GM23338 (cell line): Measurements from ENCODE around the gene MAP7D3. TPM values are rescaled to one million over a fixed set of nuclear protein-coding genes. Genes with fewer than 3 reads are reported as not detected.

Experiments
- ATAC-seq: fragments of 200-7000 bp; cut with Tn5 transposase; 3 replicates; pipeline ENCODE4 v1.9.1; 2020
- DNase-seq: peaks from one replicate; pipeline ENCODE4 v3.0.0-alpha.2; 2015; ENCODE audit warnings: low spot score
- H2AFZ ChIP-seq: fragments of 200-600 bp; sonication (generic); 2 replicates; pipeline ENCODE4 v1.8.0; 2016; ENCODE audit warnings: antibody characterized with exemption, mild to moderate bottlenecking, moderate library complexity
- H3F3A ChIP-seq: fragments of 200-600 bp; sonication (generic); replicated peaks from 2 replicates; pipeline ENCODE4 v1.8.0; 2017; ENCODE audit warnings: antibody characterized with exemption, mixed run types, low read depth
- H3K27ac ChIP-seq: fragments of 200-600 bp; sonication (generic); 2 replicates; pipeline ENCODE4 v1.6.1; 2016; ENCODE audit warnings: low read depth
- H3K27me3 ChIP-seq: fragments of 200-600 bp; sonication (generic); 2 replicates; pipeline ENCODE4 v1.8.0; 2016; ENCODE audit warnings: mild to moderate bottlenecking, mixed run types, moderate library complexity; ENCODE audit not compliant: insufficient read depth
- H3K36me3 ChIP-seq: fragments of 200-600 bp; sonication (generic); 2 replicates; pipeline ENCODE4 v1.8.0; 2016; ENCODE audit warnings: mild to moderate bottlenecking; ENCODE audit not compliant: insufficient read depth
- H3K4me1 ChIP-seq: fragments of 200-600 bp; sonication (generic); 2 replicates; pipeline ENCODE4 v1.8.0; 2016; ENCODE audit warnings: mild to moderate bottlenecking, moderate library complexity; ENCODE audit not compliant: insufficient read depth
- H3K4me2 ChIP-seq: fragments of 200-600 bp; sonication (generic); 2 replicates; pipeline ENCODE4 v1.7.1; 2017; ENCODE audit warnings: mixed run types
- H3K4me3 ChIP-seq: fragments of 200-600 bp; sonication (generic); 2 replicates; pipeline ENCODE4 v1.6.1; 2016; ENCODE audit warnings: mixed run types
- H3K79me2 ChIP-seq: fragments of 200-600 bp; sonication (generic); replicated peaks from 2 replicates; pipeline ENCODE4 v1.8.0; 2017; ENCODE audit warnings: mild to moderate bottlenecking; ENCODE audit not compliant: insufficient read depth
- H3K9me2 ChIP-seq: fragments of 200-600 bp; sonication (generic); 2 replicates; pipeline ENCODE4 v1.8.0; 2017; ENCODE audit not compliant: insufficient read depth
- H4K20me1 ChIP-seq: fragments of 200-600 bp; sonication (generic); replicated peaks from 2 replicates; pipeline ENCODE4 v1.8.0; 2017; ENCODE audit warnings: mild to moderate bottlenecking; ENCODE audit not compliant: insufficient read depth
- H3K27ac Mint-ChIP-seq: 2 replicates; pipeline ENCODE4 v1.8.0; 2020; ENCODE audit warnings: inconsistent platforms, mild to moderate bottlenecking, moderate library complexity, mixed read lengths
- H3K27me3 Mint-ChIP-seq: 3 replicates; pipeline ENCODE4 v1.8.0; 2022; ENCODE audit warnings: low read depth, mild to moderate bottlenecking, moderate library complexity, mixed read lengths, inconsistent platforms; ENCODE audit not compliant: insufficient read depth, poor library complexity
- H3K36me3 Mint-ChIP-seq: 3 replicates; pipeline ENCODE4 v1.8.0; 2021; ENCODE audit warnings: low read depth, mild to moderate bottlenecking, inconsistent platforms, moderate library complexity, mixed read lengths
- H3K4me1 Mint-ChIP-seq: 3 replicates; pipeline ENCODE4 v1.8.0; 2020; ENCODE audit warnings: mild to moderate bottlenecking, inconsistent platforms, mixed read lengths
- H3K4me3 Mint-ChIP-seq: 3 replicates; pipeline ENCODE4 v1.8.0; 2021; ENCODE audit warnings: moderate library complexity, mild to moderate bottlenecking, inconsistent platforms, mixed read lengths
- H3K9me3 Mint-ChIP-seq: 3 replicates; pipeline ENCODE4 v1.8.0; 2020; ENCODE audit warnings: moderate library complexity, mild to moderate bottlenecking, inconsistent platforms, mixed read lengths
- CREB1 ChIP-seq: fragments of 250-450 bp; sonication (Bioruptor Pico); IDR thresholded peaks from 2 replicates; pipeline ENCODE4 v1.5.0; 2020; ENCODE audit warnings: low read depth, mild to moderate bottlenecking, moderate library complexity
- CTCF ChIP-seq, 2 experiments: fragments of 200-600 bp in 1 of 2; sonication (generic) in 1 of 2; conservative IDR thresholded peaks; 2 replicates each; pipeline versions ENCODE4 v1.5.1 to v1.6.1; 2016 to 2017; ENCODE audit warnings: antibody characterized with exemption in 2 of 2, low read depth in 2 of 2, mild to moderate bottlenecking in 2 of 2, moderate library complexity in 1 of 2
- EZH2 ChIP-seq: fragments of 200-600 bp; sonication (generic); IDR thresholded peaks from one replicate; pipeline ENCODE4 v1.8.0; 2017; ENCODE audit warnings: antibody characterized with exemption, mild to moderate bottlenecking, low read depth; ENCODE audit not compliant: unreplicated experiment
- EZH2phosphoT487 ChIP-seq: fragments of 200-600 bp; sonication (generic); IDR thresholded peaks from one replicate; pipeline ENCODE4 v1.8.1; 2018; ENCODE audit warnings: antibody characterized with exemption; ENCODE audit not compliant: unreplicated experiment
- JUNB ChIP-seq: IDR thresholded peaks from one replicate; pipeline ENCODE4 v1.6.1; 2016; ENCODE audit warnings: antibody characterized with exemption; ENCODE audit not compliant: unreplicated experiment
- NANOG ChIP-seq: IDR thresholded peaks from 2 replicates; pipeline ENCODE4 v1.6.1; 2016; ENCODE audit warnings: antibody characterized with exemption, borderline replicate concordance
- POLR2AphosphoS5 ChIP-seq: IDR thresholded peaks from 2 replicates; pipeline ENCODE4 v1.6.1; 2016; ENCODE audit warnings: antibody characterized with exemption, low read depth
- REST ChIP-seq: IDR thresholded peaks from one replicate; pipeline ENCODE4 v1.6.1; 2018; ENCODE audit warnings: antibody characterized with exemption; ENCODE audit not compliant: unreplicated experiment
- STAT1 ChIP-seq: IDR thresholded peaks from one replicate; pipeline ENCODE4 v1.6.1; 2016; ENCODE audit warnings: antibody characterized with exemption; ENCODE audit not compliant: unreplicated experiment
- ZNF114 ChIP-seq: fragments of 250-450 bp; sonication (Bioruptor Pico); IDR thresholded peaks from 2 replicates; pipeline ENCODE4 v1.5.0; 2020; ENCODE audit warnings: mild to moderate bottlenecking, moderate library complexity
- ZNF331 ChIP-seq: fragments of 250-450 bp; sonication (Bioruptor Pico); IDR thresholded peaks from 2 replicates; pipeline ENCODE4 v1.5.0; 2020; ENCODE audit warnings: low read depth, mild to moderate bottlenecking, moderate library complexity
- polyA plus RNA-seq: library from polyadenylated mRNA; unstranded; fragments of >200 nt; fragmentation: Nextera tagmentation; extraction: Ambion mirVana; gene quantifications from 2 replicates; pipeline ENCODE4 v1.2.1, GENCODE V29; 2016
- total RNA-seq: library from RNA; depleted of rRNA; stranded (reverse); fragments of >200 nt; shearing (Covaris generic); gene quantifications from 2 replicates; pipeline ENCODE4 v1.2.3, GENCODE V29; 2014
- TF ChIP-seq, protein P1 (sequence below): fragments of 250-450 bp; sonication (Bioruptor Pico); IDR thresholded peaks from 2 replicates; pipeline ENCODE4 v1.5.0; 2020; ENCODE audit warnings: mild to moderate bottlenecking, moderate library complexity
- TF ChIP-seq, protein P2 (sequence below): IDR thresholded peaks from 2 replicates; pipeline ENCODE4 v1.6.1; 2016; ENCODE audit warnings: antibody characterized with exemption

The MAP7D3 gene
- total and polyA plus RNA-seq, 2 experiments from 2014 or later: 14.5 to 33.4 TPM

DNA sequence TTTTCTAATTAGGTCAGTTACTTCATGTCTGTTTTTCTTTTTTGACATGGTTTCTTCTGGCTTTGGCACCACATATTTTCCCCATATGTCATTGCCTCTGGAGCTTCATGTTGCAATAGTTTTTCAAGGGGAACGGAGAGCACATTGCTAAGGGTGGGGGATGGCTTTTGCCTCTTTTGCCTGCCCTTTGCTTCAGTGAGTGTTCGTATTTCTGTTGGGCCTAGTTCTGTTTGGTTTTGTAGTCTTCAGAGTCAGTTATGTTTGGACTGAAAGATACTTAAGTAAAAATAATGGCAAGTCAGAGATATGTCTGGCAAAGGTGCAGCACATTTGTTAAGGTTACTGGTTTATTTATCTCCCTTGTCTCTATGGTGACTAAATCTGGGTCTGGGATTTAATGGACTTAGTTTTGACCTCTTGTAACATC, 74.8 kb downstream of the MAP7D3 start:
- H3K36me3 Mint-ChIP-seq: no peaks in the 10 kb centered on the region
- Histone ChIP-seq H3K27me3 (no peaks in the 10 kb centered on the region), H3K4me3 (no peak overlapping the region), H3K4me1 (no peaks in the 10 kb centered on the region), H3K9me2 (no peaks in the 10 kb centered on the region), H3K4me2 (no peak overlapping the region), H2AFZ (no peak overlapping the region), H4K20me1 (no peaks in the 10 kb centered on the region), H3K79me2 (no peaks in the 10 kb centered on the region), H3F3A (no peaks in the 10 kb centered on the region), H3K36me3 (no peaks in the 10 kb centered on the region), H3K27ac (no peak overlapping the region)
- H3K9me3 Mint-ChIP-seq: no peaks in the 10 kb centered on the region
- DNase-seq (no peak), ATAC-seq (no peak)
- no peaks in the 10 kb centered on the region for H3K4me1 Mint-ChIP-seq
- TF ChIP-seq NANOG (no peak), EZH2phosphoT487 (no peak), ZNF114 (no peak), EZH2 (no peak), CREB1 (CRISPR knock-in tag) (no peak), POLR2AphosphoS5 (no peak), CTCF (conservative IDR thresholded peaks at IDR 0.05; ENCODE audit: low read depth in 2 of 2) (no peak), REST (no peak), JUNB (no peak), ZNF331 (CRISPR knock-in tag) (no peak), STAT1 (no peak)
- TF ChIP-seq, protein P1, sequence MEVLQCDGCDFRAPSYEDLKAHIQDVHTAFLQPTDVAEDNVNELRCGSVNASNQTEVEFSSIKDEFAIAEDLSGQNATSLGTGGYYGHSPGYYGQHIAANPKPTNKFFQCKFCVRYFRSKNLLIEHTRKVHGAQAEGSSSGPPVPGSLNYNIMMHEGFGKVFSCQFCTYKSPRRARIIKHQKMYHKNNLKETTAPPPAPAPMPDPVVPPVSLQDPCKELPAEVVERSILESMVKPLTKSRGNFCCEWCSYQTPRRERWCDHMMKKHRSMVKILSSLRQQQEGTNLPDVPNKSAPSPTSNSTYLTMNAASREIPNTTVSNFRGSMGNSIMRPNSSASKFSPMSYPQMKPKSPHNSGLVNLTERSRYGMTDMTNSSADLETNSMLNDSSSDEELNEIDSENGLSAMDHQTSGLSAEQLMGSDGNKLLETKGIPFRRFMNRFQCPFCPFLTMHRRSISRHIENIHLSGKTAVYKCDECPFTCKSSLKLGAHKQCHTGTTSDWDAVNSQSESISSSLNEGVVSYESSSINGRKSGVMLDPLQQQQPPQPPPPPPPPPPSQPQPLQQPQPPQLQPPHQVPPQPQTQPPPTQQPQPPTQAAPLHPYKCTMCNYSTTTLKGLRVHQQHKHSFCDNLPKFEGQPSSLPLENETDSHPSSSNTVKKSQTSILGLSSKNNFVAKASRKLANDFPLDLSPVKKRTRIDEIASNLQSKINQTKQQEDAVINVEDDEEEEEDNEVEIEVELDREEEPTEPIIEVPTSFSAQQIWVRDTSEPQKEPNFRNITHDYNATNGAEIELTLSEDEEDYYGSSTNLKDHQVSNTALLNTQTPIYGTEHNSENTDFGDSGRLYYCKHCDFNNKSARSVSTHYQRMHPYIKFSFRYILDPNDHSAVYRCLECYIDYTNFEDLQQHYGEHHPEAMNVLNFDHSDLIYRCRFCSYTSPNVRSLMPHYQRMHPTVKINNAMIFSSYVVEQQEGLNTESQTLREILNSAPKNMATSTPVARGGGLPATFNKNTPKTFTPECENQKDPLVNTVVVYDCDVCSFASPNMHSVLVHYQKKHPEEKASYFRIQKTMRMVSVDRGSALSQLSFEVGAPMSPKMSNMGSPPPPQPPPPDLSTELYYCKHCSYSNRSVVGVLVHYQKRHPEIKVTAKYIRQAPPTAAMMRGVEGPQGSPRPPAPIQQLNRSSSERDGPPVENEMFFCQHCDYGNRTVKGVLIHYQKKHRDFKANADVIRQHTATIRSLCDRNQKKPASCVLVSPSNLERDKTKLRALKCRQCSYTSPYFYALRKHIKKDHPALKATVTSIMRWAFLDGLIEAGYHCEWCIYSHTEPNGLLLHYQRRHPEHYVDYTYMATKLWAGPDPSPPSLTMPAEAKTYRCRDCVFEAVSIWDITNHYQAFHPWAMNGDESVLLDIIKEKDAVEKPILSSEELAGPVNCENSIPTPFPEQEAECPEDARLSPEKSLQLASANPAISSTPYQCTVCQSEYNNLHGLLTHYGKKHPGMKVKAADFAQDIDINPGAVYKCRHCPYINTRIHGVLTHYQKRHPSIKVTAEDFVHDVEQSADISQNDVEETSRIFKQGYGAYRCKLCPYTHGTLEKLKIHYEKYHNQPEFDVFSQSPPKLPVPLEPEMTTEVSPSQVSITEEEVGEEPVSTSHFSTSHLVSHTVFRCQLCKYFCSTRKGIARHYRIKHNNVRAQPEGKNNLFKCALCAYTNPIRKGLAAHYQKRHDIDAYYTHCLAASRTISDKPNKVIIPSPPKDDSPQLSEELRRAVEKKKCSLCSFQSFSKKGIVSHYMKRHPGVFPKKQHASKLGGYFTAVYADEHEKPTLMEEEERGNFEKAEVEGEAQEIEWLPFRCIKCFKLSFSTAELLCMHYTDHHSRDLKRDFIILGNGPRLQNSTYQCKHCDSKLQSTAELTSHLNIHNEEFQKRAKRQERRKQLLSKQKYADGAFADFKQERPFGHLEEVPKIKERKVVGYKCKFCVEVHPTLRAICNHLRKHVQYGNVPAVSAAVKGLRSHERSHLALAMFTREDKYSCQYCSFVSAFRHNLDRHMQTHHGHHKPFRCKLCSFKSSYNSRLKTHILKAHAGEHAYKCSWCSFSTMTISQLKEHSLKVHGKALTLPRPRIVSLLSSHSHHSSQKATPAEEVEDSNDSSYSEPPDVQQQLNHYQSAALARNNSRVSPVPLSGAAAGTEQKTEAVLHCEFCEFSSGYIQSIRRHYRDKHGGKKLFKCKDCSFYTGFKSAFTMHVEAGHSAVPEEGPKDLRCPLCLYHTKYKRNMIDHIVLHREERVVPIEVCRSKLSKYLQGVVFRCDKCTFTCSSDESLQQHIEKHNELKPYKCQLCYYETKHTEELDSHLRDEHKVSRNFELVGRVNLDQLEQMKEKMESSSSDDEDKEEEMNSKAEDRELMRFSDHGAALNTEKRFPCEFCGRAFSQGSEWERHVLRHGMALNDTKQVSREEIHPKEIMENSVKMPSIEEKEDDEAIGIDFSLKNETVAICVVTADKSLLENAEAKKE (CRISPR knock-in tag): no peak
- TF ChIP-seq, protein P2, sequence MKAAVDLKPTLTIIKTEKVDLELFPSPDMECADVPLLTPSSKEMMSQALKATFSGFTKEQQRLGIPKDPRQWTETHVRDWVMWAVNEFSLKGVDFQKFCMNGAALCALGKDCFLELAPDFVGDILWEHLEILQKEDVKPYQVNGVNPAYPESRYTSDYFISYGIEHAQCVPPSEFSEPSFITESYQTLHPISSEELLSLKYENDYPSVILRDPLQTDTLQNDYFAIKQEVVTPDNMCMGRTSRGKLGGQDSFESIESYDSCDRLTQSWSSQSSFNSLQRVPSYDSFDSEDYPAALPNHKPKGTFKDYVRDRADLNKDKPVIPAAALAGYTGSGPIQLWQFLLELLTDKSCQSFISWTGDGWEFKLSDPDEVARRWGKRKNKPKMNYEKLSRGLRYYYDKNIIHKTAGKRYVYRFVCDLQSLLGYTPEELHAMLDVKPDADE: no peak
- H3K4me3 Mint-ChIP-seq: no peak overlapping the region
- H3K27ac Mint-ChIP-seq: no peak overlapping the region
- no peaks in the 10 kb centered on the region for H3K27me3 Mint-ChIP-seq
